ENCODE results near the gene MFSD12.
"Not testable (repeated sequence)": the region's sequence is repeated elsewhere in the genome, so short reads cannot be mapped to it uniquely, and the experiment has no call there.

Gene MFSD12

GRCh38 chr19:3510727-3511126, 46.7 kb downstream of the MFSD12 start:
- no peak for DNase-seq (ENCODE audit: extremely low read depth in 1 of 2, low read depth in 1 of 2)

- no peak for DNase-seq (ENCODE audit: extremely low read depth in 1 of 2, low read depth in 1 of 2)
Observed at GRCh38 chr19:3509566-3509989, 47.8 kb downstream of the MFSD12 start.

GRCh38 chr19:3508771-3509535, 48.4 kb downstream of the MFSD12 start:
- no peak for DNase-seq (ENCODE audit: extremely low read depth in 1 of 2, low read depth in 1 of 2)

GRCh38 chr19:3508121-3508661, 49.2 kb downstream of the MFSD12 start:
- DNase-seq (ENCODE audit: extremely low read depth in 1 of 2, low read depth in 1 of 2), result not testable (repeated sequence)

- peak in 1 of 2 donors; percentile 18 for DNase-seq (ENCODE audit: extremely low read depth in 1 of 2, low read depth in 1 of 2)
Observed at GRCh38 chr19:3507371-3508120, 49.8 kb downstream of the MFSD12 start.

- no peak for DNase-seq (ENCODE audit: extremely low read depth in 1 of 2, low read depth in 1 of 2)
Observed at GRCh38 chr19:3506384-3507340, 50.7 kb downstream of the MFSD12 start.

- peak; percentile 98 to 99 for DNase-seq (ENCODE audit: extremely low read depth in 1 of 2, low read depth in 1 of 2)
Observed at GRCh38 chr19:3505598-3506383, 51.6 kb downstream of the MFSD12 start, which contains the start of gene FZR1. TSS of gene FZR1 (plus strand) at chr19:3506311. CDS start at chr19:3522990, 16,679 bp downstream.

- DNase-seq (ENCODE audit: extremely low read depth in 1 of 2, low read depth in 1 of 2), result no peak
Observed at GRCh38 chr19:3504735-3505134, 52.7 kb downstream of the MFSD12 start.

- no peak for DNase-seq (ENCODE audit: extremely low read depth in 1 of 2, low read depth in 1 of 2)
Observed at GRCh38 chr19:3503036-3503572, 54.3 kb downstream of the MFSD12 start.

GRCh38 chr19:3501780-3502179, 55.6 kb downstream of the MFSD12 start:
- DNase-seq (ENCODE audit: extremely low read depth in 1 of 2, low read depth in 1 of 2), result no peak

GRCh38 chr19:3500429-3501101, 56.8 kb downstream of the MFSD12 start, which contains the start of gene DOHH:
TSS of gene DOHH (minus strand) at chr19:3500674. CDS start at chr19:3496814, 3,860 bp downstream.
- peak; percentile 91 to 95 for DNase-seq (ENCODE audit: extremely low read depth in 1 of 2, low read depth in 1 of 2)

- DNase-seq (ENCODE audit: extremely low read depth in 1 of 2, low read depth in 1 of 2), result no peak
Observed at GRCh38 chr19:3499738-3500428, 57.5 kb downstream of the MFSD12 start.

GRCh38 chr19:3497757-3498520, 59.4 kb downstream of the MFSD12 start:
- DNase-seq (ENCODE audit: extremely low read depth in 1 of 2, low read depth in 1 of 2), result no peak

- no peak for DNase-seq (ENCODE audit: extremely low read depth in 1 of 2, low read depth in 1 of 2)
Observed at GRCh38 chr19:3496392-3497273, 60.8 kb downstream of the MFSD12 start.

GRCh38 chr19:3494559-3494958, 62.8 kb downstream of the MFSD12 start:
- DNase-seq (ENCODE audit: extremely low read depth in 1 of 2, low read depth in 1 of 2), result no peak
